ENCODE measurements around the gene FOXK1. TPM values are rescaled to one million over a fixed set of nuclear protein-coding genes. Genes with fewer than 3 reads are reported as not detected.

Gene FOXK1
- total RNA-seq, 4 donors from 2014 or later, result 9.6 to 35.0 (median 12.5) TPM

- TF ChIP-seq CTCF (IDR thresholded peaks at IDR 0.05; ENCODE audit: low read depth), result no peak
Observed at GRCh38 chr7:4806983-4807597, 125.0 kb downstream of the FOXK1 start.

GRCh38 chr7:4807598-4808016 lies 125.5 kb downstream of the FOXK1 start:
- TF ChIP-seq CTCF (IDR thresholded peaks at IDR 0.05; ENCODE audit: low read depth), result no peak

- no peak for TF ChIP-seq CTCF (IDR thresholded peaks at IDR 0.05; ENCODE audit: low read depth)
Observed at GRCh38 chr7:4808026-4808425, 125.9 kb downstream of the FOXK1 start.

- no peak for TF ChIP-seq CTCF (IDR thresholded peaks at IDR 0.05; ENCODE audit: low read depth)
Observed at GRCh38 chr7:4808565-4808964, 126.5 kb downstream of the FOXK1 start.

- TF ChIP-seq CTCF (IDR thresholded peaks at IDR 0.05; ENCODE audit: low read depth), result no peak
Observed at GRCh38 chr7:4809091-4809591, 127.0 kb downstream of the FOXK1 start.

- TF ChIP-seq CTCF (IDR thresholded peaks at IDR 0.05; ENCODE audit: low read depth), result no peak
Observed at GRCh38 chr7:4809666-4810065, 127.6 kb downstream of the FOXK1 start.

GRCh38 chr7:4814433-4814832 lies 132.3 kb downstream of the FOXK1 start:
- TF ChIP-seq CTCF (IDR thresholded peaks at IDR 0.05; ENCODE audit: low read depth), result no peak
